HEK293 (cell line): ENCODE measurements around the gene DNAH11.

Experiments
- CTCF ChIA-PET: fragments of 350-600 bp; formaldehyde crosslinking; extraction: SDS; loops from one replicate; lab custom pipeline; 2021; ENCODE audit warnings: antibody characterized with exemption; lab: Yijun Ruan, JAX
- POLR2A ChIA-PET: fragments of 300-600 bp; formaldehyde crosslinking; extraction: SDS; loops from one replicate; lab custom pipeline; 2020; ENCODE audit warnings: antibody characterized with exemption, inconsistent platforms; lab: Yijun Ruan, JAX
- H3K27ac ChIP-seq: fragments of 200-500 bp; sonication (Bioruptor generic); 2 replicates; pipeline ENCODE4 v1.5.1; 2014; ENCODE audit warnings: low read depth, low read length, control low read depth, inconsistent platforms; ENCODE audit errors: extremely low read depth
- H3K36me3 ChIP-seq, 2 experiments: fragments of 200-500 bp in 1 of 2; sonication (Bioruptor generic) in 1 of 2; 1 replicate in 1 of 2; 2 replicates in 1 of 2; pipeline ENCODE4 v1.5.1; 2014 to 2017; ENCODE audit warnings: inconsistent platforms in 2 of 2, low read length in 2 of 2; ENCODE audit not compliant: control insufficient read depth in 2 of 2, insufficient read depth in 1 of 2
- H3K4me1 ChIP-seq: fragments of 200-500 bp; sonication (Bioruptor generic); 2 replicates; pipeline ENCODE4 v1.5.1; 2014; ENCODE audit warnings: mild to moderate bottlenecking, low read length, inconsistent platforms; ENCODE audit not compliant: control insufficient read depth, insufficient read depth
- H3K4me3 ChIP-seq: 2 replicates; pipeline ENCODE4 v1.5.1; 2011; ENCODE audit warnings: low read depth, mild to moderate bottlenecking, control low read depth, low read length, moderate library complexity
- H3K9me3 ChIP-seq: fragments of 200-500 bp; sonication (Bioruptor generic); 2 replicates; pipeline ENCODE4 v1.5.1; 2014; ENCODE audit warnings: low read depth, low read length, inconsistent platforms; ENCODE audit not compliant: control insufficient read depth, insufficient read depth
- BCL11A ChIP-seq: fragments of 450-650 bp; formaldehyde crosslinking; IDR thresholded peaks from 2 replicates; pipeline ENCODE4 v1.5.1; 2016; ENCODE audit warnings: low read depth, missing biosample characterization, missing genetic modification characterization
- KLF9 ChIP-seq: fragments of 450-650 bp; formaldehyde crosslinking; IDR thresholded peaks from 2 replicates; pipeline ENCODE4 v1.5.1; 2016; ENCODE audit warnings: missing biosample characterization, missing genetic modification characterization, low read depth
- PRDM1 ChIP-seq: fragments of 450-650 bp; formaldehyde crosslinking; IDR thresholded peaks from 2 replicates; pipeline ENCODE4; 2016; ENCODE audit warnings: missing biosample characterization, missing genetic modification characterization
- SETDB1 ChIP-seq: IDR thresholded peaks from one replicate; pipeline ENCODE4 v1.6.1; 2017; ENCODE audit warnings: mild to moderate bottlenecking, low read length, moderate library complexity, mixed read lengths; ENCODE audit not compliant: insufficient read length
- ZBTB21 ChIP-seq: fragments of 450-650 bp; formaldehyde crosslinking; IDR thresholded peaks from 2 replicates; pipeline ENCODE4 v1.5.1; 2017; ENCODE audit warnings: missing biosample characterization, missing genetic modification characterization
- ZBTB7A ChIP-seq: fragments of 450-650 bp; formaldehyde crosslinking; IDR thresholded peaks from 2 replicates; pipeline ENCODE4 v1.5.1; 2016; ENCODE audit warnings: low read depth, missing biosample characterization, missing genetic modification characterization
- ZNF146 ChIP-seq: fragments of 450-650 bp; formaldehyde crosslinking; IDR thresholded peaks from 2 replicates; pipeline ENCODE4 v1.5.1; 2016; ENCODE audit warnings: missing biosample characterization, missing genetic modification characterization
- ZNF24 ChIP-seq: fragments of 450-650 bp; formaldehyde crosslinking; IDR thresholded peaks from 2 replicates; pipeline ENCODE4 v1.5.1; 2016; ENCODE audit warnings: missing biosample characterization, missing genetic modification characterization
- ZNF654 ChIP-seq: fragments of 450-650 bp; formaldehyde crosslinking; IDR thresholded peaks from 2 replicates; pipeline ENCODE4 v1.5.1; 2016; ENCODE audit warnings: low read depth, missing biosample characterization, missing genetic modification characterization
- ZNF660 ChIP-seq: fragments of 450-650 bp; IDR thresholded peaks from 2 replicates; pipeline ENCODE4 v1.5.1; 2018; ENCODE audit warnings: missing biosample characterization, mild to moderate bottlenecking, missing genetic modification characterization
- ZNF837 ChIP-seq: fragments of 450-650 bp; formaldehyde crosslinking; IDR thresholded peaks from 2 replicates; pipeline ENCODE4 v1.5.1; 2016; ENCODE audit warnings: missing biosample characterization, missing genetic modification characterization
- TF ChIP-seq, protein P1 (sequence below): fragments of 450-650 bp; formaldehyde crosslinking; IDR thresholded peaks from 2 replicates; pipeline ENCODE4 v1.5.1; 2016; ENCODE audit warnings: missing biosample characterization, missing genetic modification characterization
- TF ChIP-seq, protein P2 (sequence below): fragments of 450-650 bp; formaldehyde crosslinking; IDR thresholded peaks from 2 replicates; pipeline ENCODE4 v1.5.1; 2016; ENCODE audit warnings: missing biosample characterization, missing genetic modification characterization
- TF ChIP-seq, protein P3 (sequence below): fragments of 450-650 bp; formaldehyde crosslinking; IDR thresholded peaks from 2 replicates; pipeline ENCODE4 v1.5.1; 2016; ENCODE audit warnings: missing biosample characterization, missing genetic modification characterization
- TF ChIP-seq, protein P4 (sequence below): fragments of 450-650 bp; formaldehyde crosslinking; IDR thresholded peaks from 2 replicates; pipeline ENCODE4 v1.5.1; 2016; ENCODE audit warnings: missing biosample characterization, missing genetic modification characterization

DNAH11 gene

DNA sequence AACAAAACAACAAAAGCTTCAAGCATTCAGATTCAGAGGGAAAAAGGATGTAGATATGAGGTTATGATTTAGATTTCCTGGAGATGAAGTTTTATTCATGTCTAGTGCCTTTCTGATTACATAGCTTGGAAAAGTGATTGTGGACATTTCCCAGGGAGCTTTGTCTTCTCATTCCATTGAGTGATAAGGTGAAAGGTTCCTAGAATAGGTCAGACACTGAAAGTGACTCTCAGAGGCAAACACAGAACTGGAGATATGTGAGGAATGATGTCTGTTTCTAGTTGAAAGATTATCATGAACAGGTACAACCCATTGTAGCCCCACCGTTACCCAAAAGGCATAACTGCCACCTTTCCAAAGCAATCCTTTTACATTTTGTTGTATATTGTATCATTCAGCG is 223.4 kb downstream of the DNAH11 start:
- H3K36me3 ChIP-seq = no peaks in the 10 kb centered on the region
- no peaks in the 10 kb centered on the region for H3K4me1 ChIP-seq
- ChIA-PET CTCF (interaction anchor here (0.5 to 7.1 kb wide), 15 partner anchors 12 to 1894 kb away, joined by 3 to 110 read pairs (median 5); no protein-coding TSS in a partner anchor), POLR2A (no interaction called here)
- TF ChIP-seq SETDB1 (no peak), ZBTB21 (tag by site-specific recombination) (no peak)
- TF ChIP-seq, protein P1, sequence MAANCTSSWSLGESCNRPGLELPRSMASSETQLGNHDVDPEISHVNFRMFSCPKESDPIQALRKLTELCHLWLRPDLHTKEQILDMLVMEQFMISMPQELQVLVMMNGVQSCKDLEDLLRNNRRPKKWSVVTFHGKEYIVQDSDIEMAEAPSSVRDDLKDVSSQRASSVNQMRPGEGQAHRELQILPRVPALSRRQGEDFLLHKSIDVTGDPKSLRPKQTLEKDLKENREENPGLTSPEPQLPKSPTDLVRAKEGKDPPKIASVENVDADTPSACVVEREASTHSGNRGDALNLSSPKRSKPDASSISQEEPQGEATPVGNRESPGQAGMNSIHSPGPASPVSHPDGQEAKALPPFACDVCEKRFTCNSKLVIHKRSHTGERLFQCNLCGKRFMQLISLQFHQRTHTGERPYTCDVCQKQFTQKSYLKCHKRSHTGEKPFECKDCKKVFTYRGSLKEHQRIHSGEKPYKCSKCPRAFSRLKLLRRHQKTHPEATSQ (tag by site-specific recombination) = no peak
- H3K9me3 ChIP-seq = no peaks in the 10 kb centered on the region
- H3K4me3 ChIP-seq = no peak overlapping the region
- no peak overlapping the region for H3K27ac ChIP-seq

DNA sequence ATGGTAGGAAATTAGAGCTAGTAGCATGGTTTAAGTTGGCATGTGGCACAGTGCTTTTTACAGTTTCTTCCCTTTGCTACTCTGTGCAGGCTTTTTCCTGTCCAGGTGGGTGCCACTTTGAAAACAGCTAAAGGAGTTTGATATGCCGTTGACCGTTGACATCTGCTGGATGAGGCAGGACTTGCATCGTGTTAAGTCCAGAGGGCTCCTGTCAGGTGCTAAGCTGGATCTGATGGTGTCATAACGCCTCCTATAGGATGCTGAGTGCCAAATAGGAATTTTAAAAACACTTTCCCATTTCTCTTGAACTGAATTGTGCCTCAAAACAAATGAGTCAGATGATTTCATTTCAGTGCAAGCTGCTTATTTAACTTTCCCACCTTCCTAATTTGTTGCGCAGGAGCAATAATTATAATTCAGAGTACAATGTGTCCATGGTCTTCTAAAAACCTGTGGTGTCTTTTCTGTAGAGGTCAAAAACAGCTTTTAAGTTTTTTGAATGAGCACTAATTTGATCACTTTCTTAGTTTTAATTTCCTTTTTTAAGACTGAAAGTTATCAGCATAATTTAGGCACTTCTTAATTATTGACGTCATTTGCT is 224.6 kb downstream of the DNAH11 start:
- Histone ChIP-seq H3K36me3 (no peaks in the 10 kb centered on the region), H3K9me3 (no peaks in the 10 kb centered on the region), H3K27ac (no peak overlapping the region), H3K4me1 (no peaks in the 10 kb centered on the region), H3K4me3 (no peak overlapping the region)
- CTCF ChIA-PET = interaction anchor here (0.6 to 7.1 kb wide), 44 partner anchors 10 to 1022 kb away, joined by 3 to 110 read pairs (median 4); no protein-coding TSS in a partner anchor
- POLR2A ChIA-PET = interaction anchor here (0.7 to 1.1 kb wide), 2 partner anchors 338 to 340 kb away, joined by 3 to 4 read pairs; partner anchors contain the start of gene SP4
- TF ChIP-seq ZNF24 (tag by site-specific recombination) (no peak), ZNF146 (no peak), PRDM1 (tag by site-specific recombination) (peak; percentile 81), ZNF660 (tag by site-specific recombination) (0 out of 2 replicates have a peak, but pooled peaks have one; percentile 15), ZNF654 (peak; percentile 88), BCL11A (tag by site-specific recombination) (no peak)
- TF ChIP-seq, protein P2, sequence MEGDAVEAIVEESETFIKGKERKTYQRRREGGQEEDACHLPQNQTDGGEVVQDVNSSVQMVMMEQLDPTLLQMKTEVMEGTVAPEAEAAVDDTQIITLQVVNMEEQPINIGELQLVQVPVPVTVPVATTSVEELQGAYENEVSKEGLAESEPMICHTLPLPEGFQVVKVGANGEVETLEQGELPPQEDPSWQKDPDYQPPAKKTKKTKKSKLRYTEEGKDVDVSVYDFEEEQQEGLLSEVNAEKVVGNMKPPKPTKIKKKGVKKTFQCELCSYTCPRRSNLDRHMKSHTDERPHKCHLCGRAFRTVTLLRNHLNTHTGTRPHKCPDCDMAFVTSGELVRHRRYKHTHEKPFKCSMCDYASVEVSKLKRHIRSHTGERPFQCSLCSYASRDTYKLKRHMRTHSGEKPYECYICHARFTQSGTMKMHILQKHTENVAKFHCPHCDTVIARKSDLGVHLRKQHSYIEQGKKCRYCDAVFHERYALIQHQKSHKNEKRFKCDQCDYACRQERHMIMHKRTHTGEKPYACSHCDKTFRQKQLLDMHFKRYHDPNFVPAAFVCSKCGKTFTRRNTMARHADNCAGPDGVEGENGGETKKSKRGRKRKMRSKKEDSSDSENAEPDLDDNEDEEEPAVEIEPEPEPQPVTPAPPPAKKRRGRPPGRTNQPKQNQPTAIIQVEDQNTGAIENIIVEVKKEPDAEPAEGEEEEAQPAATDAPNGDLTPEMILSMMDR (tag by site-specific recombination) = peak; percentile 66

DNA sequence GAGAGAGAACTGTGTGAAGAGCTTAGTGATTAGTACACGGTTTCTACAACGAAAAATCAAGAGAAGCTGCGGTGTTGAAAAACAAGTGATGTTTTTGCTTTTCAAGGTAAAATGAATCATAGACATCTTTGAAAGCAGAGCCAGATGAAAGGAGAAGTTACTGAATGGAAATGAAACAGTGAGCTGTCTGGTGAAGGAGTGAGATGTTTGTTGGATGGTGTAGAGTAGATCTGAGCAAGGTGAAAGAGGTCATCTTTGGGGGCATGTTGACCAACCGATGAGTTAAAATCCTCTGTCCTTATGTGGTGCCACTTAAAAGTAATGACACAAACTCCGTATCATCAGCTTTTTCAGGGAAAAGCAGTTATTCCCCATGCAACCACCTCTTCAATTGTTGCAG is 225.4 kb downstream of the DNAH11 start:
- Histone ChIP-seq H3K4me3 (no peak overlapping the region), H3K4me1 (no peaks in the 10 kb centered on the region), H3K9me3 (no peaks in the 10 kb centered on the region), H3K27ac (no peak overlapping the region), H3K36me3 (no peaks in the 10 kb centered on the region)
- TF ChIP-seq ZBTB7A (no peak), ZNF837 (tag by site-specific recombination) (no peak), KLF9 (no peak)
- TF ChIP-seq, protein P3, sequence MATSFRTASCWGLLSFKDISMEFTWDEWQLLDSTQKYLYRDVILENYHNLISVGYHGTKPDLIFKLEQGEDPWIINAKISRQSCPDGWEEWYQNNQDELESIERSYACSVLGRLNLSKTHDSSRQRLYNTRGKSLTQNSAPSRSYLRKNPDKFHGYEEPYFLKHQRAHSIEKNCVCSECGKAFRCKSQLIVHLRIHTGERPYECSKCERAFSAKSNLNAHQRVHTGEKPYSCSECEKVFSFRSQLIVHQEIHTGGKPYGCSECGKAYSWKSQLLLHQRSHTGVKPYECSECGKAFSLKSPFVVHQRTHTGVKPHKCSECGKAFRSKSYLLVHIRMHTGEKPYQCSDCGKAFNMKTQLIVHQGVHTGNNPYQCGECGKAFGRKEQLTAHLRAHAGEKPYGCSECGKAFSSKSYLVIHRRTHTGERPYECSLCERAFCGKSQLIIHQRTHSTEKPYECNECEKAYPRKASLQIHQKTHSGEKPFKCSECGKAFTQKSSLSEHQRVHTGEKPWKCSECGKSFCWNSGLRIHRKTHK = no peak
- TF ChIP-seq, protein P4, sequence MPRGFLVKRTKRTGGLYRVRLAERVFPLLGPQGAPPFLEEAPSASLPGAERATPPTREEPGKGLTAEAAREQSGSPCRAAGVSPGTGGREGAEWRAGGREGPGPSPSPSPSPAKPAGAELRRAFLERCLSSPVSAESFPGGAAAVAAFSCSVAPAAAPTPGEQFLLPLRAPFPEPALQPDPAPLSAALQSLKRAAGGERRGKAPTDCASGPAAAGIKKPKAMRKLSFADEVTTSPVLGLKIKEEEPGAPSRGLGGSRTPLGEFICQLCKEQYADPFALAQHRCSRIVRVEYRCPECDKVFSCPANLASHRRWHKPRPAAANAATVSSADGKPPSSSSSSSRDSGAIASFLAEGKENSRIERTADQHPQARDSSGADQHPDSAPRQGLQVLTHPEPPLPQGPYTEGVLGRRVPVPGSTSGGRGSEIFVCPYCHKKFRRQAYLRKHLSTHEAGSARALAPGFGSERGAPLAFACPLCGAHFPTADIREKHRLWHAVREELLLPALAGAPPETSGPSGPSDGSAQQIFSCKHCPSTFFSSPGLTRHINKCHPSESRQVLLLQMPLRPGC (tag by site-specific recombination) = no peak
- ChIA-PET POLR2A (no interaction called here), CTCF (interaction anchor here (0.6 to 7.1 kb wide), 22 partner anchors 10 to 1008 kb away, joined by 3 to 110 read pairs (median 5); no protein-coding TSS in a partner anchor)
